Smooth muscle cell of the brain vasculature (primary cell): Measurements from ENCODE around the gene IL37.
"Not testable (repeated sequence)": the region's sequence is repeated elsewhere in the genome, so short reads cannot be mapped to it uniquely, and the experiment has no call there.

Source experiments
- DNase-seq: peaks from one replicate; pipeline ENCODE4 v3.0.0-alpha.2; 2012; ENCODE audit warnings: low read depth, low spot score

IL37 gene

GRCh38 chr2:112889976-112890375, 21.0 kb upstream of the IL37 start:
- no peak for DNase-seq

GRCh38 chr2:112891385-112891831, 19.6 kb upstream of the IL37 start:
- DNase-seq: no peak

- DNase-seq: no peak
These were observed 17.2 kb upstream of the IL37 start for GRCh38 chr2:112893752-112894151.

- no peak for DNase-seq
These were observed 13.9 kb upstream of the IL37 start for GRCh38 chr2:112896909-112897623.

GRCh38 chr2:112897624-112897978, 13.4 kb upstream of the IL37 start:
- no peak for DNase-seq

- DNase-seq: not testable (repeated sequence)
These were observed 9.4 kb upstream of the IL37 start for GRCh38 chr2:112901431-112902065.

GRCh38 chr2:112902816-112903215, 8.1 kb upstream of the IL37 start:
- DNase-seq: no peak

- no peak for DNase-seq
These were observed 6.1 kb upstream of the IL37 start for GRCh38 chr2:112904883-112905282.

GRCh38 chr2:112906276-112906675, 4.7 kb upstream of the IL37 start:
- no peak for DNase-seq

GRCh38 chr2:112907001-112907949, 3.7 kb upstream of the IL37 start:
- DNase-seq: no peak

- DNase-seq: not testable (repeated sequence)
These were observed 2.4 kb upstream of the IL37 start for GRCh38 chr2:112908559-112908958.

- DNase-seq: no peak
These were observed 746 bp upstream of the IL37 start for GRCh38 chr2:112910219-112910618.

- DNase-seq: no peak
These were observed 1.4 kb downstream of the IL37 start for GRCh38 chr2:112912403-112912802.

GRCh38 chr2:112915300-112916144, 4.6 kb downstream of the IL37 start:
- no peak for DNase-seq

- DNase-seq: no peak
These were observed 5.2 kb downstream of the IL37 start for GRCh38 chr2:112916145-112916571.

GRCh38 chr2:112916625-112917247, 5.8 kb downstream of the IL37 start:
- no peak for DNase-seq

GRCh38 chr2:112917856-112918255, 6.9 kb downstream of the IL37 start:
- no peak for DNase-seq

- DNase-seq: no peak
These were observed 7.3 kb downstream of the IL37 start for GRCh38 chr2:112918256-112918655.

GRCh38 chr2:112919086-112919485, 8.1 kb downstream of the IL37 start:
- no peak for DNase-seq

GRCh38 chr2:112920923-112921532, 10.1 kb downstream of the IL37 start:
- DNase-seq: no peak
